SU-DHL-6 (cell line): ENCODE results near the gene TBC1D5.
"Not testable (repeated sequence)": the region's sequence is repeated elsewhere in the genome, so short reads cannot be mapped to it uniquely, and the experiment has no call there.

ENCODE experiments used
- H2AFZ ChIP-seq: fragments of 200-600 bp; sonication (generic); 2 replicates; pipeline ENCODE4 v1.6.1; 2014; ENCODE audit warnings: low read depth, mild to moderate bottlenecking, moderate library complexity, mixed read lengths, antibody characterized with exemption, low read length; ENCODE audit not compliant: severe bottlenecking
- H3F3A ChIP-seq: fragments of 200-600 bp; shearing (Covaris generic); 2 replicates; pipeline ENCODE4 v1.6.0; 2016; ENCODE audit warnings: antibody characterized with exemption, mild to moderate bottlenecking; ENCODE audit not compliant: insufficient read depth
- H3K27ac ChIP-seq: fragments of 200-600 bp; sonication (generic); 2 replicates; pipeline ENCODE4 v1.5.1; 2016; ENCODE audit warnings: low read depth, mild to moderate bottlenecking, low read length, moderate library complexity, mixed read lengths
- H3K27me3 ChIP-seq: fragments of 200-600 bp; sonication (generic), shearing (Covaris generic); 2 replicates; pipeline ENCODE4 v1.6.0; 2014; ENCODE audit warnings: mild to moderate bottlenecking, low read length
- H3K36me3 ChIP-seq: fragments of 200-600 bp; sonication (generic); 2 replicates; pipeline ENCODE4 v1.6.1; 2014; ENCODE audit warnings: mild to moderate bottlenecking, low read length, mixed read lengths
- H3K4me2 ChIP-seq: fragments of 300-600, 200-600 bp; shearing (Covaris generic), sonication (generic); 2 replicates; pipeline ENCODE4 v1.6.0; 2014; ENCODE audit warnings: low read length, low read depth, mild to moderate bottlenecking; ENCODE audit not compliant: poor library complexity, severe bottlenecking
- H3K4me3 ChIP-seq: fragments of 200-600 bp; sonication (generic); 2 replicates; pipeline ENCODE4 v1.5.1; 2014; ENCODE audit warnings: antibody characterized with exemption, low read length, mild to moderate bottlenecking, mixed read lengths; ENCODE audit not compliant: insufficient read depth, poor library complexity, severe bottlenecking
- H3K79me2 ChIP-seq: fragments of 200-600 bp; sonication (generic); 2 replicates; pipeline ENCODE4 v1.6.1; 2014; ENCODE audit warnings: mild to moderate bottlenecking, low read length, moderate library complexity; ENCODE audit not compliant: insufficient read depth
- H3K9ac ChIP-seq: fragments of 200-600 bp; sonication (generic); 2 replicates; pipeline ENCODE4 v1.7.0; 2014; ENCODE audit warnings: mild to moderate bottlenecking, low read length
- H3K9me2 ChIP-seq: fragments of 200-600 bp; sonication (generic); replicated peaks from 2 replicates; pipeline ENCODE4 v1.6.1; 2014; ENCODE audit warnings: low read length; ENCODE audit not compliant: insufficient read depth
- H3K9me3 ChIP-seq: fragments of 200-600 bp; sonication (generic); 2 replicates; pipeline ENCODE4 v1.6.1; 2014; ENCODE audit warnings: low read length, mixed read lengths; ENCODE audit not compliant: insufficient read depth
- H4K20me1 ChIP-seq: fragments of 200-600 bp; sonication (generic); 2 replicates; pipeline ENCODE4 v1.6.1; 2014; ENCODE audit warnings: low read depth, mild to moderate bottlenecking, antibody characterized with exemption, low read length, moderate library complexity, mixed read lengths
- CTCF ChIP-seq: fragments of 200-600 bp; sonication (generic); IDR thresholded peaks from one replicate; pipeline ENCODE4 v1.5.1; 2017; ENCODE audit warnings: antibody characterized with exemption, mild to moderate bottlenecking, low read length, moderate library complexity; ENCODE audit not compliant: insufficient read depth, poor library complexity, severe bottlenecking
- EZH2phosphoT487 ChIP-seq: fragments of 200-600 bp; sonication (generic), shearing (Covaris generic); conservative IDR thresholded peaks from 2 replicates; pipeline ENCODE4 v1.6.1; 2018; ENCODE audit warnings: mild to moderate bottlenecking, antibody characterized with exemption, low read length, moderate library complexity, mixed read lengths

The TBC1D5 gene

GRCh38 chr3:17619968-17620367, 122.5 kb downstream of the TBC1D5 start:
- Histone ChIP-seq H4K20me1 (no peaks in the 10 kb centered on the region), H3K9me3 (no peaks in the 10 kb centered on the region), H3K36me3 (no peaks in the 10 kb centered on the region), H3K27me3 (no peaks in the 10 kb centered on the region), H3K4me2 (no peak overlapping the region), H3K4me3 (no peak overlapping the region), H3F3A (no peaks in the 10 kb centered on the region), H3K9me2 (no peaks in the 10 kb centered on the region), H3K79me2 (no peaks in the 10 kb centered on the region), H2AFZ (no peak overlapping the region), H3K27ac (no peak overlapping the region), H3K9ac (no peak overlapping the region)
- TF ChIP-seq EZH2phosphoT487, result no peak

GRCh38 chr3:17613017-17613416, 129.4 kb downstream of the TBC1D5 start:
- H3F3A ChIP-seq, H3K36me3 ChIP-seq, H2AFZ ChIP-seq, H3K9me2 ChIP-seq, H3K9me3 ChIP-seq, H4K20me1 ChIP-seq, H3K9ac ChIP-seq, H3K79me2 ChIP-seq, H3K27ac ChIP-seq, H3K4me3 ChIP-seq, H3K27me3 ChIP-seq, H3K4me2 ChIP-seq: not testable (repeated sequence)

GRCh38 chr3:17607905-17608304, 134.5 kb downstream of the TBC1D5 start:
- H4K20me1 ChIP-seq, result no peaks in the 10 kb centered on the region
- no peak overlapping the region for H3K27ac ChIP-seq
- no peaks in the 10 kb centered on the region for H3K27me3 ChIP-seq
- no peaks in the 10 kb centered on the region for H3K36me3 ChIP-seq
- 0 out of 2 replicates have a peak, but pooled peaks cover 3% of the 10 kb centered on the region for H3K79me2 ChIP-seq
- no peak overlapping the region for H3K9ac ChIP-seq
- H3K4me2 ChIP-seq, result no peak overlapping the region
- TF ChIP-seq CTCF (no peak), EZH2phosphoT487 (no peak)
- no peak overlapping the region for H3K4me3 ChIP-seq
- no peaks in the 10 kb centered on the region for H3K9me2 ChIP-seq
- H2AFZ ChIP-seq, result no peak overlapping the region
- H3K9me3 ChIP-seq, result no peaks in the 10 kb centered on the region
- no peaks in the 10 kb centered on the region for H3F3A ChIP-seq

GRCh38 chr3:17605934-17606333, 136.5 kb downstream of the TBC1D5 start:
- H3K9me2 ChIP-seq, result no peaks in the 10 kb centered on the region
- H3K4me3 ChIP-seq, result no peak overlapping the region
- 0 out of 2 replicates have a peak, but pooled peaks cover 3% of the 10 kb centered on the region for H3K79me2 ChIP-seq
- no peak overlapping the region for H2AFZ ChIP-seq
- H3K9me3 ChIP-seq, result no peaks in the 10 kb centered on the region
- H3K27me3 ChIP-seq, result no peaks in the 10 kb centered on the region
- no peak overlapping the region for H3K27ac ChIP-seq
- no peaks in the 10 kb centered on the region for H3F3A ChIP-seq
- TF ChIP-seq EZH2phosphoT487 (no peak), CTCF (no peak)
- no peaks in the 10 kb centered on the region for H4K20me1 ChIP-seq
- H3K9ac ChIP-seq, result no peak overlapping the region
- H3K36me3 ChIP-seq, result no peaks in the 10 kb centered on the region
- H3K4me2 ChIP-seq, result no peak overlapping the region
